CD4-positive, alpha-beta T cell (primary cell): ENCODE data around the gene WDFY3. TPM values are rescaled to one million over a fixed set of nuclear protein-coding genes. Genes with fewer than 3 reads are reported as not detected.

Experiments
- ATAC-seq: fragments of 200-7000 bp; cut with Tn5 transposase; one replicate; pipeline ENCODE4 v1.10.0; 2022; ENCODE audit warnings: mild to moderate bottlenecking; ENCODE audit not compliant: poor library complexity
- CTCF ChIA-PET: fragments of 350-600 bp; sonication (Branson Sonifier 250); formaldehyde crosslinking; loops from one replicate; lab custom pipeline; 2021; ENCODE audit warnings: antibody characterized with exemption, inconsistent platforms; lab: Charles Lee
- POLR2A ChIA-PET: fragments of 350-600 bp; sonication (Branson Sonifier 250); formaldehyde crosslinking; loops from one replicate; lab custom pipeline; 2021; ENCODE audit warnings: antibody characterized with exemption, inconsistent platforms; lab: Charles Lee
- DNase-seq, 14 experiments: peaks; one replicate each; pipeline ENCODE4 v3.0.0-alpha.2; 2013 to 2020; ENCODE audit warnings: mixed read lengths in 2 of 14
- H3K27ac ChIP-seq, 2 donors: one replicate each; pipeline versions ENCODE4 v1.5.1 to v1.7.0; 2013; ENCODE audit warnings: low read length in 2 of 2, low read depth in 1 of 2, mild to moderate bottlenecking in 1 of 2
- H3K27me3 ChIP-seq, 2 experiments: 1 replicate in 1 of 2; 2 replicates in 1 of 2; pipeline versions ENCODE4 v1.6.1 to v1.7.0; 2013; ENCODE audit warnings: low read length in 2 of 2, control low read depth in 1 of 2, mild to moderate bottlenecking in 1 of 2, moderate library complexity in 1 of 2; ENCODE audit not compliant: insufficient read depth in 2 of 2, control insufficient read depth in 1 of 2
- H3K36me3 ChIP-seq: one replicate; pipeline ENCODE4 v1.6.1; 2013; ENCODE audit warnings: low read length, control low read depth; ENCODE audit not compliant: insufficient read depth
- H3K4me1 ChIP-seq: one replicate; pipeline ENCODE4 v1.6.1; 2013; ENCODE audit warnings: low read length, control low read depth; ENCODE audit not compliant: insufficient read depth
- H3K4me3 ChIP-seq: one replicate; pipeline ENCODE4 v1.5.1; 2013; ENCODE audit warnings: mild to moderate bottlenecking, low read length, moderate library complexity
- H3K9me3 ChIP-seq, 2 experiments: 1 replicate in 1 of 2; 2 replicates in 1 of 2; pipeline versions ENCODE4 v1.6.1 to v1.7.0; 2013; ENCODE audit warnings: low read length in 2 of 2, mild to moderate bottlenecking in 2 of 2, control low read depth in 1 of 2, moderate library complexity in 1 of 2; ENCODE audit not compliant: control insufficient read depth in 1 of 2, insufficient read depth in 1 of 2
- H3K27ac Mint-ChIP-seq: one replicate; pipeline ENCODE4 v1.8.0; 2020; ENCODE audit warnings: mixed read lengths
- H3K27me3 Mint-ChIP-seq: one replicate; pipeline ENCODE4 v1.8.0; 2021; ENCODE audit warnings: mixed read lengths
- H3K36me3 Mint-ChIP-seq: one replicate; pipeline ENCODE4 v1.8.0; 2021; ENCODE audit warnings: low read depth, mixed read lengths
- H3K4me1 Mint-ChIP-seq: one replicate; pipeline ENCODE4 v1.8.0; 2021; ENCODE audit warnings: low read depth, mixed read lengths
- H3K4me3 Mint-ChIP-seq: one replicate; pipeline ENCODE4 v1.8.0; 2020; ENCODE audit warnings: mild to moderate bottlenecking, mixed read lengths
- H3K9me3 Mint-ChIP-seq: one replicate; pipeline ENCODE4 v1.8.0; 2020; ENCODE audit warnings: mixed read lengths
- intact Hi-C, 2 experiments: fragments of 100-400 bp; cut with DNase I in 1 of 2; cut with micrococcal nuclease in 1 of 2; formaldehyde crosslinking; loops; one replicate each; pipeline versions ENCODE4 v1.15.1 to v1.9.0; 2023 to 2025; cut with DNase I, micrococcal nuclease
- total RNA-seq, 174 experiments: library from RNA in 2 of 174; stranded (reverse) in 2 of 174; gene quantifications; one replicate each; pipeline ENCODE4 v1.2.3 and lab custom pipeline; 2021 to 2026
- TF ChIP-seq, protein P1 (sequence below): fragments of 200-600 bp; IDR thresholded peaks from one replicate; pipeline ENCODE4 v1.8.0; 2022; ENCODE audit warnings: antibody characterized with exemption, mild to moderate bottlenecking

Gene WDFY3
- total RNA-seq, 2 experiments from 2014 or later = 0.60 to 0.75 TPM

GRCh38 chr4:84928089-84928488 is 38.4 kb downstream of the WDFY3 start:
- ChIA-PET CTCF (interaction anchor here (0.9 kb wide), 1 partner anchor 20 kb away, joined by 3 read pairs; no protein-coding TSS in a partner anchor), POLR2A (no interaction called here)
- Histone ChIP-seq H3K27me3 (no peaks in the 10 kb centered on the region), H3K36me3 (no peaks in the 10 kb centered on the region), H3K27ac (no peak overlapping the region), H3K4me1 (no peaks in the 10 kb centered on the region), H3K4me3 (no peak overlapping the region), H3K9me3 (no peaks in the 10 kb centered on the region)
- DNase-seq (no peak), ATAC-seq (no peak)
- H3K4me3 Mint-ChIP-seq = no peak overlapping the region
- TF ChIP-seq, protein P1, sequence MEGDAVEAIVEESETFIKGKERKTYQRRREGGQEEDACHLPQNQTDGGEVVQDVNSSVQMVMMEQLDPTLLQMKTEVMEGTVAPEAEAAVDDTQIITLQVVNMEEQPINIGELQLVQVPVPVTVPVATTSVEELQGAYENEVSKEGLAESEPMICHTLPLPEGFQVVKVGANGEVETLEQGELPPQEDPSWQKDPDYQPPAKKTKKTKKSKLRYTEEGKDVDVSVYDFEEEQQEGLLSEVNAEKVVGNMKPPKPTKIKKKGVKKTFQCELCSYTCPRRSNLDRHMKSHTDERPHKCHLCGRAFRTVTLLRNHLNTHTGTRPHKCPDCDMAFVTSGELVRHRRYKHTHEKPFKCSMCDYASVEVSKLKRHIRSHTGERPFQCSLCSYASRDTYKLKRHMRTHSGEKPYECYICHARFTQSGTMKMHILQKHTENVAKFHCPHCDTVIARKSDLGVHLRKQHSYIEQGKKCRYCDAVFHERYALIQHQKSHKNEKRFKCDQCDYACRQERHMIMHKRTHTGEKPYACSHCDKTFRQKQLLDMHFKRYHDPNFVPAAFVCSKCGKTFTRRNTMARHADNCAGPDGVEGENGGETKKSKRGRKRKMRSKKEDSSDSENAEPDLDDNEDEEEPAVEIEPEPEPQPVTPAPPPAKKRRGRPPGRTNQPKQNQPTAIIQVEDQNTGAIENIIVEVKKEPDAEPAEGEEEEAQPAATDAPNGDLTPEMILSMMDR = no peak
- no peak overlapping the region for H3K27ac Mint-ChIP-seq
- H3K9me3 Mint-ChIP-seq = no peaks in the 10 kb centered on the region
- H3K27me3 Mint-ChIP-seq = no peaks in the 10 kb centered on the region
- no peaks in the 10 kb centered on the region for H3K36me3 Mint-ChIP-seq
- no peaks in the 10 kb centered on the region for H3K4me1 Mint-ChIP-seq
- intact Hi-C loops = no loop called here

- Mint-ChIP-seq H3K27ac (no peak overlapping the region), H3K4me3 (no peak overlapping the region), H3K36me3 (no peaks in the 10 kb centered on the region), H3K27me3 (no peaks in the 10 kb centered on the region), H3K9me3 (no peaks in the 10 kb centered on the region), H3K4me1 (no peaks in the 10 kb centered on the region)
- no peak for ATAC-seq
- intact Hi-C loops = no loop called here
- H3K9me3 ChIP-seq = no peaks in the 10 kb centered on the region
- no peak overlapping the region for H3K4me3 ChIP-seq
- H3K36me3 ChIP-seq = no peaks in the 10 kb centered on the region
- DNase-seq = no peak
- no peaks in the 10 kb centered on the region for H3K27me3 ChIP-seq
- TF ChIP-seq, protein P1 = no peak
- no peak overlapping the region for H3K27ac ChIP-seq
- ChIA-PET CTCF (interaction anchor here (0.9 kb wide), 1 partner anchor 19 kb away, joined by 3 read pairs; no protein-coding TSS in a partner anchor), POLR2A (no interaction called here)
- no peaks in the 10 kb centered on the region for H3K4me1 ChIP-seq
Observed at GRCh38 chr4:84927428-84927827, 39.1 kb downstream of the WDFY3 start.

- POLR2A ChIA-PET = no interaction called here
- TF ChIP-seq, protein P1 = no peak
- no peak for DNase-seq
- ATAC-seq = no peak
- no peaks in the 10 kb centered on the region for H3K36me3 Mint-ChIP-seq
- Histone ChIP-seq H3K27me3 (no peaks in the 10 kb centered on the region), H3K9me3 (no peaks in the 10 kb centered on the region), H3K36me3 (no peaks in the 10 kb centered on the region), H3K4me1 (no peaks in the 10 kb centered on the region), H3K4me3 (no peak overlapping the region), H3K27ac (no peak overlapping the region)
- intact Hi-C loops = no loop called here
- CTCF ChIA-PET = no interaction called here
- no peaks in the 10 kb centered on the region for H3K4me1 Mint-ChIP-seq
- no peaks in the 10 kb centered on the region for H3K27me3 Mint-ChIP-seq
- H3K9me3 Mint-ChIP-seq = no peaks in the 10 kb centered on the region
- H3K4me3 Mint-ChIP-seq = no peak overlapping the region
- H3K27ac Mint-ChIP-seq = no peak overlapping the region
Observed at GRCh38 chr4:84925558-84925957, 40.9 kb downstream of the WDFY3 start.
